GM04504 (cell line): ENCODE measurements around the gene DDX59.

Experiments used
- DNase-seq: peaks from one replicate; pipeline ENCODE4 v3.0.0-alpha.2; 2012; ENCODE audit warnings: low read depth

DDX59 gene

GRCh38 chr1:200669314-200670241 lies at the start of gene DDX59:
Gene DDX59 (minus strand): TSS chr1:200669907. CDS start chr1:200666740, 3,167 bp downstream.
- peak; percentile 95 for DNase-seq

GRCh38 chr1:200714504-200715187 lies 44.9 kb upstream of the DDX59 start:
- DNase-seq: no peak

DNA sequence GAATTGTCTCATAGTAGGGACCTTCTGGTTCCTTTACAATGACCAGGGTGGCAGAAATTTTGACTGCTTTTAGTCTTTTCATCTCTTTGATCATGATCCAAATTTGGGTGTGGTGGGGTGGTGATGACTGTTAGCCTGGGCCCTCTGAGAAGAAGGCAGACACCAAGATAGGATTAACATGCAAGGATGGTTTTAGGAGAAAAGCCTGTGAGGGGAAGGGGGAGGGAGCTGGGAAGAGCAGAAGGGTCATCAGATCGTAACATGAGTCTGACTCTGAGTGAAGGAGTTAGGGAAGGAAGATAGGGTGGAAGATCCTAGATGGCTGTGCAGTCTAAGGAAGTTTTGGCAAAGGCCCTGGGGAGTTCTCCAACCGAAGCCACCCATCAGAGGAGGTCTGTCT lies 40.5 kb upstream of the DDX59 start:
- no peak for DNase-seq

- DNase-seq: no peak
Observed at GRCh38 chr1:200708769-200709168, 39.1 kb upstream of the DDX59 start.

GRCh38 chr1:200708161-200708560 lies 38.5 kb upstream of the DDX59 start:
- DNase-seq: no peak

DNA sequence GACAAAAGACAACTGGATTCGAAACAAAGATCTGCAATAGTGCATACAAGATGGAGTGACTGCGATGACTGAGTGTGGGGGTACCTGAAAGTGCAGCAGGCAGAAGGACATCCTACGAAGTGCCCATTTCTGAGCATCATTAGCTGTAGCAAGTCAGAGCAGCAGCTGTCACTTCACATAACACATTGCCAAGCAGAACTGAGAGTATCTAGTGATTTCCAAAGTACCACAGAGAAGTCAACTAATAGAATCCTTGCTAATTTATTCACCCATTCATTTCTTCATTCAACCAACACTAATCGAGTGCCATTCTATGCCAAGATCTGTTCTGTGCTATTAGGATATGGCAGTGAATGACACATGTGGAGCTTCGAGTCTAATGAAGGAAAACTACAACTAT lies 37.4 kb upstream of the DDX59 start:
- no peak for DNase-seq

- DNase-seq: no peak
Observed at GRCh38 chr1:200706111-200706814, 36.6 kb upstream of the DDX59 start.

DNA sequence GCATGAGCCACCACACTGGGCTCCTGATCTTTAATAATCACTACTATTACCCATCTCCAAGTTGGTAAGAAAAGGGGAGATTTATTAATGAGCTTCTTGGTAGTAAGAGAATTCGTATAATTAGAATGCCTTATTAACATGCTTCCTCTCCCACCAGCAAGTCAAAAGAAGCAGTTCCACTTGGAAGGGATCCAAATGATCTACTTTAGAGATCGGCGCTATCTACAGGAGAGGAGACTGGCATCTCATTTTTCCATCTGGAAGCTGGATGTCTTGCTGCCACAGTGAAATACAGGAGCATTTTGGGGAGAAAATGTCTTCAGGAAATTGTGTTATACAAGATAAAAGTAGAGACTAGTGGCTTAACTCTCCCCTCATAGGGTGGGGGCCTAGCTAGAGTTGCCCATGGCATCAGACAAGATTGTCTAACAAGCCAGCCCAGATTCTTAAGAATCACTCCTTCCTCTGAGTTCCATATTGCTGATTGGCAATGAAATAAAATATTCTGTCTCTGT lies 35.3 kb upstream of the DDX59 start:
- DNase-seq: no peak

GRCh38 chr1:200699871-200700270 lies 30.2 kb upstream of the DDX59 start:
- peak; percentile 36 for DNase-seq

DNA sequence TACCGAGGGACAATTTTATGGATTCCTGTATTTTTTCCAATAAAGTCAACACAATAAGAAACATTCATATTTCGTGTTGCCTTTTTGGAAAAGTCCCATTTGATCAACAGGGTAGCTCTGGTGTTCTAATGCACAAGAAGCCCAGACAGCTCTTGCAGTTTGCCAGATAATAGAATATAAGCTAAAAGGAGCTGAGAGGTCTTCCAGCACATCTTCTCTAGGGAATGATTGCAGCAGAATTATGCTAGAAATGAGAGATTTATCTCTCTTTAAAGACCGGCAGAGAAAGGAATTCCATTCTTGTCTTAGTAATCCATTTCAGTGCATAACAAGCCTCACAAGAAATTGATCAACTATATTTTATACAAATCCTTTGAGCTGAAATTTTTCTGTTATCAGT lies 25.0 kb upstream of the DDX59 start:
- no peak for DNase-seq

DNA sequence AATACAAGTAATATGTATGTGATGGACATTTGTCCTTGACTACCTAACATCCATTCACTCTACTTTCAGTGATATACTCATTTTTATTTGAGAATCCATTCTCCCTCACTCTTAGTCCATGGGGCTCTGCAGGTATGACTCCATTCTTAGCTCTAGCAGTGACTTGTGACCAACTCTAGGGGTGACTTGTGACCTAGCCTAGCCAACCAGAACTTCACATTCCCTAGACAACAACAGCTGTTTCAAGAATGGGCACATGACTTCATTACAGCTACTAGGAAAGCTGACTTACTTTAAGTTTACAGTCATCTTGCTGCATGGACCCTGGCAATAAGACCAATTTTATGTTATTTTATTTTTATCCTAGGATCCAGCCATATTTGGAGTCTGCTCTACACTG lies 23.6 kb upstream of the DDX59 start:
- DNase-seq: no peak

DNA sequence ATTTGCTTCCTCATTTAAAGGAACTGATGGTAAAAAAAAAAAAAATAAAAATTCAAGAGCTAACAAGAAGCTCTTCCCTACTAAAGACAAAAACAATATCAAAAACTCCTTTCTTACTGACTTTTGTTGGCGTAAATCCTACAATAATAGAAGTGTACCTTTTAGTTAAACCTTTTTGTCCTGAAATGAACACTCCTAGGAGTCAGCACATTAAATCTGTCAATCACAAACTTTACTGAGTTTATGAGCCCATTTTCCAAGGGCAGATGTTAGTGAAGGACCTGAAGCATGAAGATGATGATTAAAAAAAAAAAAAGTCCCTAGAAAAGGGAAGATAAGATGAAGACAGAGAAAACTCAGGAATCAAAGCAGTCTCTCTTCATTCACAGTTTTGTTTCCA lies 22.6 kb upstream of the DDX59 start:
- DNase-seq: no peak

GRCh38 chr1:200686620-200687019 lies 16.9 kb upstream of the DDX59 start:
- no peak for DNase-seq

- no peak for DNase-seq
Observed at GRCh38 chr1:200684015-200684414, 14.3 kb upstream of the DDX59 start.

- DNase-seq: no peak
Observed at GRCh38 chr1:200683298-200683697, 13.6 kb upstream of the DDX59 start.

GRCh38 chr1:200681231-200681630 lies 11.5 kb upstream of the DDX59 start:
- DNase-seq: no peak

DNA sequence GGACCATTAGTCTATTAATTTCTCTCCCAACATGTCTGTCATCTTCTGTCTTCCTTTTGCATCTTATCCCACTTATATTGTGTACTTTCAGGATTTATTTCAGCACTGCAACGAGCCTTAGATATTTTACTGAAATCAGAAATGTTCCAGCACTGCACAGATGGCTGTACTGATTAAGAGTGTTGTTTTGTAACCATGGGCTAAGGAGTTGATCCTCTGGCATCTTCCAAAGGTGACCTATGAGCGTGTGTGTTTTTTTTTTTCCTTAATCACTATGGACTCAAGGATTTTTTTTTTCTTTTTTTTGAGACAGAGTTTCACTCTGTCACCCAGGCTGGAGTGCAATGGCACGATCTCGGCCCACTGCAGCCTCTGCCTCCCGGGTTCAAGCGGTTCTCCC lies 7.1 kb upstream of the DDX59 start:
- DNase-seq: no peak

GRCh38 chr1:200675588-200675852 lies 5.8 kb upstream of the DDX59 start:
- no peak for DNase-seq

- DNase-seq: no peak
Observed at GRCh38 chr1:200674838-200675587, 5.3 kb upstream of the DDX59 start.

GRCh38 chr1:200673952-200674823 lies 4.5 kb upstream of the DDX59 start:
- DNase-seq: no peak

- DNase-seq: no peak
Observed at GRCh38 chr1:200671235-200671786, 1.6 kb upstream of the DDX59 start.
